Type B pancreatic cell (in vitro differentiated cells): Measurements from ENCODE around the gene DHRS3. TPM values are rescaled to one million over a fixed set of nuclear protein-coding genes. Genes with fewer than 3 reads are reported as not detected.
A peak's percentile ranks its signal among the peaks of the same experiment; 100 is the strongest.

Experiments used
- DNase-seq: peaks from one replicate; pipeline ENCODE4 v3.0.0; 2021; ENCODE audit warnings: mixed read lengths; ENCODE audit not compliant: unreplicated experiment; ENCODE audit errors: extremely low spot score
- H3K27ac Mint-ChIP-seq: 2 replicates; pipeline ENCODE4 v1.8.0; 2021; ENCODE audit warnings: mild to moderate bottlenecking, mixed read lengths
- H3K27me3 Mint-ChIP-seq: 2 replicates; pipeline ENCODE4 v1.8.0; 2021; ENCODE audit warnings: mixed read lengths
- H3K36me3 Mint-ChIP-seq: 2 replicates; pipeline ENCODE4 v1.8.0; 2021; ENCODE audit warnings: mixed read lengths
- H3K4me1 Mint-ChIP-seq: one replicate; pipeline ENCODE4 v1.8.0; 2021; ENCODE audit warnings: mixed read lengths; ENCODE audit not compliant: unreplicated experiment
- H3K4me3 Mint-ChIP-seq: 2 replicates; pipeline ENCODE4 v1.8.0; 2021; ENCODE audit warnings: mild to moderate bottlenecking, mixed read lengths
- H3K9me3 Mint-ChIP-seq: 2 replicates; pipeline ENCODE4 v1.8.0; 2021; ENCODE audit warnings: mixed read lengths
- CTCF ChIP-seq: fragments of 200-600 bp; sonication (generic); conservative IDR thresholded peaks from 2 replicates; pipeline ENCODE4 v1.5.0; 2021; ENCODE audit warnings: antibody characterized with exemption, mild to moderate bottlenecking
- total RNA-seq: library from RNA; stranded (reverse); gene quantifications from 2 replicates; pipeline ENCODE4 v1.2.1, GENCODE V29; 2021; ENCODE audit warnings: low replicate concordance

The DHRS3 gene
- total RNA-seq, 1 donor from 2014 or later = 143 TPM

GRCh38 chr1:12588695-12589094 lies 29.3 kb downstream of the DHRS3 start:
- Mint-ChIP-seq H3K27ac (no peak overlapping the region), H3K27me3 (no peaks in the 10 kb centered on the region), H3K36me3 (peaks cover 12% of the 10 kb centered on the region), H3K9me3 (no peaks in the 10 kb centered on the region), H3K4me3 (no peak overlapping the region), H3K4me1 (peaks cover 28% of the 10 kb centered on the region)
- no peak for DNase-seq
- no peak for TF ChIP-seq CTCF

GRCh38 chr1:12587981-12588640 lies 29.9 kb downstream of the DHRS3 start:
- H3K27me3 Mint-ChIP-seq = no peaks in the 10 kb centered on the region
- TF ChIP-seq CTCF = no peak
- H3K9me3 Mint-ChIP-seq = no peaks in the 10 kb centered on the region
- H3K36me3 Mint-ChIP-seq = peaks cover 8% of the 10 kb centered on the region
- no peak overlapping the region for H3K4me3 Mint-ChIP-seq
- peak overlapping the region; percentile 78 for H3K27ac Mint-ChIP-seq
- peaks cover 24% of the 10 kb centered on the region for H3K4me1 Mint-ChIP-seq
- DNase-seq = no peak

GRCh38 chr1:12585951-12586942 lies 31.8 kb downstream of the DHRS3 start:
- Mint-ChIP-seq H3K36me3 (peaks cover 12% of the 10 kb centered on the region), H3K27me3 (no peaks in the 10 kb centered on the region), H3K27ac (peak overlapping the region; percentile 81), H3K4me1 (peaks cover 28% of the 10 kb centered on the region), H3K9me3 (no peaks in the 10 kb centered on the region), H3K4me3 (no peak overlapping the region)
- no peak for DNase-seq
- no peak for TF ChIP-seq CTCF

GRCh38 chr1:12585536-12585935 lies 32.5 kb downstream of the DHRS3 start:
- no peak for TF ChIP-seq CTCF
- Mint-ChIP-seq H3K4me3 (no peak overlapping the region), H3K36me3 (peaks cover 10% of the 10 kb centered on the region), H3K4me1 (peaks cover 28% of the 10 kb centered on the region), H3K9me3 (no peaks in the 10 kb centered on the region), H3K27ac (no peak overlapping the region), H3K27me3 (no peaks in the 10 kb centered on the region)
- no peak for DNase-seq

GRCh38 chr1:12584900-12585525 lies 33.0 kb downstream of the DHRS3 start:
- no peak for TF ChIP-seq CTCF
- Mint-ChIP-seq H3K27me3 (no peaks in the 10 kb centered on the region), H3K36me3 (peaks cover 13% of the 10 kb centered on the region), H3K4me3 (no peak overlapping the region), H3K27ac (no peak overlapping the region), H3K9me3 (no peaks in the 10 kb centered on the region), H3K4me1 (peaks cover 31% of the 10 kb centered on the region)
- DNase-seq = no peak
